HG03060 (cell line): Measurements from ENCODE around the gene ZNF692.
A peak's percentile ranks its signal among the peaks of the same experiment; 100 is the strongest.
"Not testable (repeated sequence)": the region's sequence is repeated elsewhere in the genome, so short reads cannot be mapped to it uniquely, and the experiment has no call there.

Experiments
- ATAC-seq: cut with Tn5 transposase; IDR thresholded peaks from one replicate; pipeline ENCODE4 v1.9.1; 2021; ENCODE audit warnings: low read depth, moderate number of reproducible peaks; ENCODE audit not compliant: unreplicated experiment

ZNF692 gene

GRCh38 chr1:248850536-248851251 is 8.2 kb downstream of the ZNF692 start:
- no peak for ATAC-seq

DNA sequence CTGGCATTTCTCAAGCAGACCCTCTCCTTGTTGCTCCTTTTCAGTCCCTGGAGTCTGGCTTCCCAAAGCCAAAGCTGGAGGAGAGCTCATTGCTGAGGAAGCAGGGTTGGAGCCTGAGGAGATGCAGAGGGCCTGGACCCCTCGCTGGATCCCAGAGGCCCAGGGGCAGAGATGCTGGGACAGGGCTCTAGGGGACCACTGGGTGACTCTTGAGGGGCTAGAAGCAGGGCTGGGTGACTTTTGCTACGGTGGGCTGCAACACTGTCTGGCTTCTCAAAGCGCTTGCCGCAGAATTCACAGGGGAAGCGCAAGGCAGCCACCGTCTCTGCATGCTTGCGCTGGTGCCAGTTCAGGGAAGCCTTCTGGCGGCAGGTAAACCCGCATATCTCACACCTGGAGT is 8.8 kb downstream of the ZNF692 start:
- no peak for ATAC-seq

GRCh38 chr1:248849637-248850036 is 9.2 kb downstream of the ZNF692 start:
- no peak for ATAC-seq

GRCh38 chr1:248849152-248849551 is 9.7 kb downstream of the ZNF692 start:
- no peak for ATAC-seq

DNA sequence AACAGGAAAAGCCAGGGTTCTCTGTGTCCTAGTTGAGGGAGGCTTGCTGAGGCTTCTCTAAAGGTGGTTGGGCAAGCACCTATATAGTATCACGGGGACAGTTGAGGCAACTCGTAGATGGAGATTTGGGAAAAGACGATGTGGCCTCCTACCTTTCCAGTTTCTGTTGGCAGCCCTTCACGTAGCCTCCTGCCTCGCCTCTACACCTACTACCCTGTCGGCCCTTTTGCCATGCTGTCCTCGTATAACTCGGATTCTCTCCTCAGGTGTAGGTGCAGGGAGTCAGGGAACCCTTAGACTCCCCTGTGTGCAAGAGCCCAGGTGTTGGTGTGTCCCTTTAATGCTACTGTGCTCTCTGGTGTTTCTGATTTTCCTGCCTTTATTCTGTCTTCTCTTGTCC is 10.3 kb downstream of the ZNF692 start:
- ATAC-seq, result no peak

- ATAC-seq, result no peak
Observed at GRCh38 chr1:248847956-248848561, 10.8 kb downstream of the ZNF692 start.

- no peak for ATAC-seq
Observed at GRCh38 chr1:248847181-248847955, 11.5 kb downstream of the ZNF692 start.

GRCh38 chr1:248844526-248844925 is 14.4 kb downstream of the ZNF692 start:
- no peak for ATAC-seq

DNA sequence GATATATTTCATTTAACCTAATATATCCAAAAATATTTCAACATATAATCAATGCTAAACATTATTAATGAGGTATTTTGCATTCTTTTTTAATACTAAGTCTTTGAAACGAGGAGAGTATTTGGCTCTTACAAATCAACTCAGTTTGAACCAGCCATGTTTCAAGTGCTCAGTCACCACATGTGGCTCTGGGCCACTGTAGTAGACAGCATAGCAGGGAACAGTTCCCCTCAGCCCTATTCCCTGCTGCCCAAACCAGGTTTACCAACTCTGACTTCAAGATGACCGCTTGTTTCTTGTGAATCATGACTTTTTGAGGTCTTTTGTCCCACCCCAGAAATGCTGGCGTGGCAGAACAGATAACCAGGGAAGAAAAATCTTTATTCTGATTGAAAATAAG is 15.2 kb downstream of the ZNF692 start:
- no peak for ATAC-seq

GRCh38 chr1:248842781-248843331 is 16.0 kb downstream of the ZNF692 start:
- peak; percentile 25 for ATAC-seq

GRCh38 chr1:248841702-248842395 is 17.0 kb downstream of the ZNF692 start:
- no peak for ATAC-seq

- ATAC-seq, result no peak
Observed at GRCh38 chr1:248840946-248841345, 17.9 kb downstream of the ZNF692 start.

DNA sequence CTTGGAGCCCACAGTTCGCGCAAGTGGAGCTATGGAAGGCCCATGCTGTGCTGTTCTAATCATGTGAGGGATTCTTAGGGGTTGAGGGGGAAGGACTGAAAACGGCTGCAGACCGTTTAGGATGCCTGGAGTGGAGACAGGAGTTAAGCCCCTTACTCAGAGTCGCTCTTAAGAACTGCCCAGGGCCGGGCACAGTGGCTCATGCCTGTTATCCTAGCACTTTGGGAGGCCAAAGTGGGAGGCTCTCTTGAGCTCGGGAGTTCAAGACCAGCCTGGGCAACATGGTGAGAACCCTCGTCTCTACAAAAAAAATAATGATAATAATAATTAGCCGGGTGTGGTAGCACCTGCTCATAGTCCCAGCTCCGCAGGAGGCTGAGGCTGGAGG is 19.7 kb downstream of the ZNF692 start:
- ATAC-seq, result no peak

GRCh38 chr1:248838357-248839167 is 20.3 kb downstream of the ZNF692 start:
- ATAC-seq, result peak; percentile 52

GRCh38 chr1:248837781-248838356 is 21.0 kb downstream of the ZNF692 start, which contains the start of gene ZNF672:
TSS of gene ZNF672 (plus strand) at chr1:248838224. CDS start at chr1:248847275, 9,051 bp downstream.
- ATAC-seq, result peak; percentile 75

- ATAC-seq, result no peak
Observed at GRCh38 chr1:248837045-248837780, 21.7 kb downstream of the ZNF692 start.

DNA sequence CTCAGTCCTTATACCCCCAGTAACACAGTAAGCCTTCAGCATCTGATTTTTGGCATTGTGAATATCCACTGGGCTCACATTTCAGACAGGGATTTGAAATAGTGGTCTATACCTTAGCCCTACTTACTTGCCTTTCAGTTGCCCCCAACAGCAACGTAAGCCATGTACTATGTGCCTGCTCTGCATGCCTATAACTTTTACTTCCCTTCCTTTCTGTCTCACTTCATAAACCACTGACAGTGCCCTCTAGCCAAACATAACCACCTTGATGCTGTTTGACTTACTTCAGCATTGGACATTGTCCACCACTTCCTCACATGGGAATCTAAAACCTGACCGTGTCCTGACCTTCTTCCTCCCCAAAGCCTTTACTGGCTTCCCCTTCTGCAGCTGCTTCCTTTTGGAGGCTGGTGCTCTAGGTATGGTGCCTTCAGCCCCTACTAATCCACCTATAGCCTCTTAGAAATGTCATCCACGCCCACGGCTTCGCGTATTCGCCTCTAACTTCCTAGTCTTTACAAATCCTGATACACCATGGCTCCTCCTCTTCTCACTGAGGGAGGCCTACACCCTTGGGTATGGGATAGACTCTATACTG is 24.4 kb downstream of the ZNF692 start:
- ATAC-seq, result no peak

DNA sequence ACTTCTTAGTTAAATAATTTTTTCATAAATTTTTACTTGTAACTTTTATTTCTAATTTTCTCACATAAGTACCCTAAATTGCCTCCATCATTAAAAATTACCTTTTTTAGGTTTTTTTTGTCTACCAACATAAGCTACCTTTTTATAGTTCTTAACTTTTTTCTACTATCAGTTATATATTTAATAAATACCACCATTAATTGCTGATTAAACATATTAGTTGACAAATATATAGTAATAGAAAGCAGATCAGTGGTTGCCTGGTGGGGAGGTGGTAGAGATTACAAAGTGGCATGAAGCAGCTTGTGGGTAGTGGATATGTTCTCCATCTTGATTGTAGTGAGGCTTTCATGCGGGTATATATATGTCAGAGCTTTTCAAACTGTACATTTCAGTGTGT is 27.0 kb downstream of the ZNF692 start:
- no peak for ATAC-seq

DNA sequence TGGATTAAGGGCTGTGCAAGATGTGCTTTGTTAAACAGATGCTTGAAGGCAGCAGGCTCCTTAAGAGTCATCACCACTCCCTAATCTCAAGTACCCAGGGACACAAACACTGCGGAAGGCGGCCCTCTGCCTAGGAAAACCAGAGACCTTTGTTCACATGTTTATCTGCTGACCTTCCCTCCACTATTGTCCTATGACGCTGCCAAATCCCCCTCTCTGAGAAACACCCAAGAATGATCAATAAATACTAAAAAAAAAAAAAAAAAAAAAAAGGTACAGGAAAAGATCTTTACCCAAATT is 28.2 kb downstream of the ZNF692 start:
- not testable (repeated sequence) for ATAC-seq
